CD4-positive, alpha-beta T cell (primary cell): ENCODE measurements around the gene DBH. TPM values are rescaled to one million over a fixed set of nuclear protein-coding genes. Genes with fewer than 3 reads are reported as not detected.

ENCODE experiments used
- ATAC-seq: fragments of 200-7000 bp; cut with Tn5 transposase; one replicate; pipeline ENCODE4 v1.10.0; 2022; ENCODE audit warnings: mild to moderate bottlenecking; ENCODE audit not compliant: poor library complexity
- CTCF ChIA-PET: fragments of 350-600 bp; sonication (Branson Sonifier 250); formaldehyde crosslinking; loops from one replicate; lab custom pipeline; 2021; ENCODE audit warnings: antibody characterized with exemption, inconsistent platforms; lab: Charles Lee
- POLR2A ChIA-PET: fragments of 350-600 bp; sonication (Branson Sonifier 250); formaldehyde crosslinking; loops from one replicate; lab custom pipeline; 2021; ENCODE audit warnings: antibody characterized with exemption, inconsistent platforms; lab: Charles Lee
- DNase-seq, 14 experiments: peaks; one replicate each; pipeline ENCODE4 v3.0.0-alpha.2; 2013 to 2020; ENCODE audit warnings: mixed read lengths in 2 of 14
- H3K27ac ChIP-seq, 2 donors: one replicate each; pipeline versions ENCODE4 v1.5.1 to v1.7.0; 2013; ENCODE audit warnings: low read length in 2 of 2, low read depth in 1 of 2, mild to moderate bottlenecking in 1 of 2
- H3K27me3 ChIP-seq, 2 experiments: 1 replicate in 1 of 2; 2 replicates in 1 of 2; pipeline versions ENCODE4 v1.6.1 to v1.7.0; 2013; ENCODE audit warnings: low read length in 2 of 2, control low read depth in 1 of 2, mild to moderate bottlenecking in 1 of 2, moderate library complexity in 1 of 2; ENCODE audit not compliant: insufficient read depth in 2 of 2, control insufficient read depth in 1 of 2
- H3K36me3 ChIP-seq: one replicate; pipeline ENCODE4 v1.6.1; 2013; ENCODE audit warnings: low read length, control low read depth; ENCODE audit not compliant: insufficient read depth
- H3K4me1 ChIP-seq: one replicate; pipeline ENCODE4 v1.6.1; 2013; ENCODE audit warnings: low read length, control low read depth; ENCODE audit not compliant: insufficient read depth
- H3K4me3 ChIP-seq: one replicate; pipeline ENCODE4 v1.5.1; 2013; ENCODE audit warnings: mild to moderate bottlenecking, low read length, moderate library complexity
- H3K9me3 ChIP-seq, 2 experiments: 1 replicate in 1 of 2; 2 replicates in 1 of 2; pipeline versions ENCODE4 v1.6.1 to v1.7.0; 2013; ENCODE audit warnings: low read length in 2 of 2, mild to moderate bottlenecking in 2 of 2, control low read depth in 1 of 2, moderate library complexity in 1 of 2; ENCODE audit not compliant: control insufficient read depth in 1 of 2, insufficient read depth in 1 of 2
- H3K27ac Mint-ChIP-seq: one replicate; pipeline ENCODE4 v1.8.0; 2020; ENCODE audit warnings: mixed read lengths
- H3K27me3 Mint-ChIP-seq: one replicate; pipeline ENCODE4 v1.8.0; 2021; ENCODE audit warnings: mixed read lengths
- H3K36me3 Mint-ChIP-seq: one replicate; pipeline ENCODE4 v1.8.0; 2021; ENCODE audit warnings: low read depth, mixed read lengths
- H3K4me1 Mint-ChIP-seq: one replicate; pipeline ENCODE4 v1.8.0; 2021; ENCODE audit warnings: low read depth, mixed read lengths
- H3K4me3 Mint-ChIP-seq: one replicate; pipeline ENCODE4 v1.8.0; 2020; ENCODE audit warnings: mild to moderate bottlenecking, mixed read lengths
- H3K9me3 Mint-ChIP-seq: one replicate; pipeline ENCODE4 v1.8.0; 2020; ENCODE audit warnings: mixed read lengths
- intact Hi-C, 2 experiments: fragments of 100-400 bp; cut with DNase I in 1 of 2; cut with micrococcal nuclease in 1 of 2; formaldehyde crosslinking; loops; one replicate each; pipeline versions ENCODE4 v1.15.1 to v1.9.0; 2023 to 2025; cut with DNase I, micrococcal nuclease
- total RNA-seq, 174 experiments: library from RNA in 2 of 174; stranded (reverse) in 2 of 174; gene quantifications; one replicate each; pipeline ENCODE4 v1.2.3 and lab custom pipeline; 2021 to 2026
- TF ChIP-seq, protein P1 (sequence below): fragments of 200-600 bp; IDR thresholded peaks from one replicate; pipeline ENCODE4 v1.8.0; 2022; ENCODE audit warnings: antibody characterized with exemption, mild to moderate bottlenecking

Gene DBH
- total RNA-seq, 2 experiments from 2014 or later, result 1.7 to 1.8 TPM

DNA sequence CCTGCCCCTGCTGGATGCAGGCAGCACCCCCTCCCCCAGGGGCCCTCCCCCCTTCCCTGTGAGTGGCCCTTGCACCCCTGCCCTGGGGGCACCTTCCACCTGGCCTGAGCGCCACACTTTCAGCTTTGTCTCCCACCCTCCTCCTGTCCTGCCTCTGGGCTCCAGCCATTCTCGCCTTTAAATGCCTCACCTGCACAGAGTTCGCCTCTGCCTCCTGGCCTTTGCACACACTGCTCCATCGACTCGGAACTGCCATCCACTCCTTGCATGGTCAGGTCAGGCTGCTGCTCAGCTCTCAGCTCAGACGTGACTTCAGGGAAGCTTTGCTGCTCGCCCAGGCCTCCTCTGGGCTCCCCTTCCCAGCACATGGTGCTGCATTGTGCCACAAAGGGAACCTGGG lies 37.2 kb upstream of the DBH start:
- Mint-ChIP-seq H3K36me3 (no peaks in the 10 kb centered on the region), H3K27me3 (no peaks in the 10 kb centered on the region), H3K9me3 (peaks cover 9% of the 10 kb centered on the region), H3K27ac (no peak overlapping the region), H3K4me3 (no peak overlapping the region), H3K4me1 (peaks cover under 1% of the 10 kb centered on the region)
- ATAC-seq (no peak), DNase-seq (no peak)
- Histone ChIP-seq H3K4me1 (no peaks in the 10 kb centered on the region), H3K27me3 (no peaks in the 10 kb centered on the region), H3K9me3 (peaks cover 14 to 32% of the 10 kb centered on the region in 2 experiments), H3K36me3 (no peaks in the 10 kb centered on the region), H3K27ac (no peak overlapping the region), H3K4me3 (no peak overlapping the region)
- intact Hi-C loops, result no loop called here
- POLR2A ChIA-PET, result no interaction called here
- TF ChIP-seq, protein P1, sequence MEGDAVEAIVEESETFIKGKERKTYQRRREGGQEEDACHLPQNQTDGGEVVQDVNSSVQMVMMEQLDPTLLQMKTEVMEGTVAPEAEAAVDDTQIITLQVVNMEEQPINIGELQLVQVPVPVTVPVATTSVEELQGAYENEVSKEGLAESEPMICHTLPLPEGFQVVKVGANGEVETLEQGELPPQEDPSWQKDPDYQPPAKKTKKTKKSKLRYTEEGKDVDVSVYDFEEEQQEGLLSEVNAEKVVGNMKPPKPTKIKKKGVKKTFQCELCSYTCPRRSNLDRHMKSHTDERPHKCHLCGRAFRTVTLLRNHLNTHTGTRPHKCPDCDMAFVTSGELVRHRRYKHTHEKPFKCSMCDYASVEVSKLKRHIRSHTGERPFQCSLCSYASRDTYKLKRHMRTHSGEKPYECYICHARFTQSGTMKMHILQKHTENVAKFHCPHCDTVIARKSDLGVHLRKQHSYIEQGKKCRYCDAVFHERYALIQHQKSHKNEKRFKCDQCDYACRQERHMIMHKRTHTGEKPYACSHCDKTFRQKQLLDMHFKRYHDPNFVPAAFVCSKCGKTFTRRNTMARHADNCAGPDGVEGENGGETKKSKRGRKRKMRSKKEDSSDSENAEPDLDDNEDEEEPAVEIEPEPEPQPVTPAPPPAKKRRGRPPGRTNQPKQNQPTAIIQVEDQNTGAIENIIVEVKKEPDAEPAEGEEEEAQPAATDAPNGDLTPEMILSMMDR, result no peak
- CTCF ChIA-PET, result no interaction called here

DNA sequence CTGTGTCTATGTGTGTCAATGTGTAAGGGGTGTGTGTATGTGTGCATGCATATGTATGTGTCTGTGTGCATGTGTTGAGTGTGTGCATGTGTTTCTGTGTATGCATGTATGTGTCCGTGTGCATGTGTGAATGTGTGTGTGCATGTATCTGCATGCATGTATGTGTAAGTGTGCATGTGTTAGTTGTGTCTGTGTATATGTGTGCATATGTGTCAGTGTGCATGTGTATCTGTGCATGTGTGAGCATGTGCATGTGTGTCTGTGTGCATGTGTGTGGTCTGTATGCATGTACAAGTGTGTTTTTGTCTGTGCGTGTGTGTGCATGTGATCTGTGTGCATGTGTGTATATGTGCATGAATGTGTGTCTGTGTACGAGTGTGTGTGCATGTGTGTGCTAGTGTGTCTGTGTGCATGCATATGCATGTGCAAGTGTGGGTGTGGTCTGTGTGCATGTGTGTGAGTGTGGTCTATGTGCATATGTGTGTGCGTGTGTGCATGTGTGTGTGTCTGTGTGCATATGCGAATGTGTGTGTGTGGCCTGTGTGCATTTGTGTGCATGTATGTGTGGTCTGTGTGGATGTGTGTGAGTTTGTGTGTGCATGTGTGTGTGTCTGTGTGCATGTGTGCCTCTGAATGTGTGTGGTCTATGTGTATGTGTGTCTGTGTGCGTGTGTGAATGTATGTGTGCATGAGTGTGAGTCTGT lies 36.5 kb upstream of the DBH start:
- H3K27ac ChIP-seq, result no peak overlapping the region
- Mint-ChIP-seq H3K4me3 (no peak overlapping the region), H3K27me3 (no peaks in the 10 kb centered on the region), H3K9me3 (peaks cover 9% of the 10 kb centered on the region), H3K4me1 (peaks cover 4% of the 10 kb centered on the region), H3K27ac (no peak overlapping the region), H3K36me3 (no peaks in the 10 kb centered on the region)
- no peaks in the 10 kb centered on the region for H3K36me3 ChIP-seq
- intact Hi-C loops, result loop anchor here (5.0 kb wide), 2 partner anchors 118 to 128 kb away; no protein-coding TSS in a partner anchor
- peaks cover under 1% of the 10 kb centered on the region for H3K4me1 ChIP-seq
- H3K27me3 ChIP-seq, result no peaks in the 10 kb centered on the region
- TF ChIP-seq, protein P1, result no peak
- POLR2A ChIA-PET, result no interaction called here
- ATAC-seq (no peak), DNase-seq (no peak)
- CTCF ChIA-PET, result no interaction called here
- peaks cover 14 to 32% of the 10 kb centered on the region in 2 experiments for H3K9me3 ChIP-seq
- H3K4me3 ChIP-seq, result no peak overlapping the region

GRCh38 chr9:133600739-133601138 lies 35.4 kb upstream of the DBH start:
- DNase-seq (no peak), ATAC-seq (no peak)
- POLR2A ChIA-PET, result no interaction called here
- Mint-ChIP-seq H3K4me1 (peaks cover 4% of the 10 kb centered on the region), H3K4me3 (no peak overlapping the region), H3K27me3 (no peaks in the 10 kb centered on the region), H3K36me3 (no peaks in the 10 kb centered on the region), H3K9me3 (peaks cover 9% of the 10 kb centered on the region), H3K27ac (no peak overlapping the region)
- peaks cover 14 to 32% of the 10 kb centered on the region in 2 experiments for H3K9me3 ChIP-seq
- no peaks in the 10 kb centered on the region for H3K36me3 ChIP-seq
- H3K27ac ChIP-seq, result no peak overlapping the region
- H3K27me3 ChIP-seq, result peaks cover 0 to 5% of the 10 kb centered on the region in 2 experiments
- TF ChIP-seq, protein P1, result no peak
- H3K4me3 ChIP-seq, result no peak overlapping the region
- intact Hi-C loops, result loop anchor here (5.0 kb wide), 2 partner anchors 117 to 127 kb away; no protein-coding TSS in a partner anchor
- peaks cover 8% of the 10 kb centered on the region for H3K4me1 ChIP-seq
- CTCF ChIA-PET, result no interaction called here
